B cell (primary cell): ENCODE measurements around the gene TMEM134. TPM values are rescaled to one million over a fixed set of nuclear protein-coding genes. Genes with fewer than 3 reads are reported as not detected.

Source experiments
- ATAC-seq: fragments of 200-7000 bp; cut with Tn5 transposase; one replicate; pipeline ENCODE4 v1.10.0; 2021; ENCODE audit warnings: low read depth, mild to moderate bottlenecking, moderate number of reproducible peaks, moderate library complexity
- CTCF ChIA-PET: fragments of 350-600 bp; sonication (Branson Sonifier 250); formaldehyde crosslinking; loops from one replicate; lab custom pipeline; 2021; ENCODE audit warnings: antibody characterized with exemption, inconsistent platforms; lab: Charles Lee
- POLR2A ChIA-PET: fragments of 350-600 bp; sonication (Branson Sonifier 250); formaldehyde crosslinking; loops from one replicate; lab custom pipeline; 2021; ENCODE audit warnings: antibody characterized with exemption; lab: Charles Lee
- DNase-seq: peaks from one replicate; pipeline ENCODE4 v3.0.0; 2013
- H2AFZ ChIP-seq: 2 replicates; pipeline ENCODE4 v1.6.1; 2012; ENCODE audit warnings: mild to moderate bottlenecking, low read depth, low read length; ENCODE audit not compliant: insufficient read depth, poor library complexity, severe bottlenecking
- H3K27ac ChIP-seq, 2 donors: 1 replicate in 1 of 2; 2 replicates in 1 of 2; pipeline ENCODE4 v1.5.1; 2012 to 2013; ENCODE audit warnings: low read length in 2 of 2, mild to moderate bottlenecking in 2 of 2, moderate library complexity in 1 of 2
- H3K27me3 ChIP-seq, 4 experiments: fragments of 200-600 bp in 1 of 4; sonication (generic) in 1 of 4; replicated peaks in 1 of 4; 1 replicate in 2 of 4; 2 replicates in 2 of 4; pipeline versions ENCODE4 v1.6.1 to v1.7.0; 2013 to 2016; ENCODE audit warnings: low read length in 3 of 4, mild to moderate bottlenecking in 2 of 4, mixed read lengths in 1 of 4, moderate library complexity in 1 of 4; ENCODE audit not compliant: insufficient read depth in 4 of 4, control insufficient read depth in 3 of 4; ENCODE audit errors: control extremely low read depth in 1 of 4
- H3K36me3 ChIP-seq, 2 experiments: replicated peaks in 1 of 2; 1 replicate in 1 of 2; 2 replicates in 1 of 2; pipeline versions ENCODE4 v1.6.1 to v1.7.1; 2013; ENCODE audit warnings: low read length in 1 of 2; ENCODE audit not compliant: insufficient read depth in 2 of 2, control insufficient read depth in 1 of 2; ENCODE audit errors: control extremely low read depth in 1 of 2, extremely low read depth in 1 of 2
- H3K4me1 ChIP-seq, 2 donors: fragments of 200-600 bp in 1 of 2; sonication (generic) in 1 of 2; 1 replicate in 1 of 2; 2 replicates in 1 of 2; pipeline versions ENCODE4 v1.5.1 to v1.6.1; 2013 to 2017; ENCODE audit warnings: low read length in 2 of 2; ENCODE audit not compliant: control insufficient read depth in 2 of 2, insufficient read depth in 2 of 2
- H3K4me2 ChIP-seq: replicated peaks from 2 replicates; pipeline ENCODE3; 2012; ENCODE audit warnings: mild to moderate bottlenecking, low read depth, low read length; ENCODE audit not compliant: poor library complexity, severe bottlenecking
- H3K4me3 ChIP-seq, 5 experiments: fragments of 200-600 bp in 1 of 5; sonication (generic) in 1 of 5; 1 replicate in 3 of 5; 2 replicates in 2 of 5; pipeline versions ENCODE4 v1.5.1 to v1.7.0; 2011 to 2016; ENCODE audit warnings: low read length in 4 of 5, mild to moderate bottlenecking in 4 of 5, low read depth in 2 of 5, control low read depth in 1 of 5, moderate library complexity in 1 of 5; ENCODE audit not compliant: insufficient read depth in 1 of 5; ENCODE audit errors: control extremely low read depth in 1 of 5, extremely low read depth in 1 of 5
- H3K79me2 ChIP-seq: fragments of 200-600 bp; sonication (generic); one replicate; pipeline ENCODE4 v1.6.0; 2016; ENCODE audit warnings: low read length; ENCODE audit not compliant: control insufficient read depth, insufficient read depth
- H3K9ac ChIP-seq: fragments of 200-600 bp; sonication (generic); 2 replicates; pipeline ENCODE4 v1.6.1; 2017; ENCODE audit warnings: mild to moderate bottlenecking, low read length, moderate library complexity
- H3K9me3 ChIP-seq, 3 donors: one replicate each; pipeline versions ENCODE4 v1.6.1 to v1.7.1; 2013; ENCODE audit warnings: low read length in 2 of 3; ENCODE audit not compliant: control insufficient read depth in 2 of 3, insufficient read depth in 1 of 3; ENCODE audit errors: control extremely low read depth in 1 of 3
- H4K20me1 ChIP-seq: 2 replicates; pipeline ENCODE4 v1.6.0; 2012; ENCODE audit warnings: mild to moderate bottlenecking, low read length; ENCODE audit not compliant: insufficient read depth, control insufficient read depth, poor library complexity, severe bottlenecking
- H3K27ac Mint-ChIP-seq: one replicate; pipeline ENCODE4 v1.8.0; 2021; ENCODE audit warnings: mixed read lengths
- H3K27me3 Mint-ChIP-seq: one replicate; pipeline ENCODE4 v1.8.0; 2021; ENCODE audit warnings: mixed read lengths
- H3K4me1 Mint-ChIP-seq: one replicate; pipeline ENCODE4 v1.8.0; 2021; ENCODE audit warnings: mixed read lengths
- H3K4me3 Mint-ChIP-seq: one replicate; pipeline ENCODE4 v1.8.0; 2021; ENCODE audit warnings: mixed read lengths
- H3K9me3 Mint-ChIP-seq: one replicate; pipeline ENCODE4 v1.8.0; 2022; ENCODE audit warnings: mixed read lengths; ENCODE audit not compliant: insufficient read depth
- EZH2 ChIP-seq: IDR thresholded peaks from 2 replicates; pipeline ENCODE4 v1.6.1; 2012; ENCODE audit warnings: borderline replicate concordance, low read depth, mild to moderate bottlenecking, moderate library complexity, low read length; ENCODE audit not compliant: insufficient read depth, poor library complexity, severe bottlenecking
- WGBS: methylation state at CpG from one replicate; pipeline ENCODE4 v1.1.5; 2013; ENCODE audit warnings: missing lambda C conversion rate; ENCODE audit not compliant: insufficient coverage; 5-methylcytosine and 5-hydroxymethylcytosine counted together
- intact Hi-C: fragments of 100-400 bp; cut with micrococcal nuclease; formaldehyde crosslinking; loops from one replicate; pipeline ENCODE4 v1.10.0; 2022
- polyA plus RNA-seq: library from polyadenylated mRNA; depleted of rRNA; stranded (reverse); fragments of >200 nt; gene quantifications from 2 replicates; pipeline ENCODE4 v1.2.3, GENCODE V29; 2012
- total RNA-seq, 2 donors: library from RNA; stranded (reverse); fragments of 120-200 nt in 1 of 2; gene quantifications; 1 replicate in 1 of 2; 2 replicates in 1 of 2; pipeline versions ENCODE4 v1.2.3 to v1.2.4, GENCODE V29; 2013 to 2022
- TF ChIP-seq, protein P1 (sequence below): fragments of 200-600 bp; IDR thresholded peaks from one replicate; pipeline ENCODE4 v1.8.0; 2022; ENCODE audit warnings: antibody characterized with exemption, mild to moderate bottlenecking

Gene TMEM134
- total and polyA plus RNA-seq, 2 donors (not counting 1 experiment from before 2014, with no cell fraction given): 167 to 197 TPM

DNA sequence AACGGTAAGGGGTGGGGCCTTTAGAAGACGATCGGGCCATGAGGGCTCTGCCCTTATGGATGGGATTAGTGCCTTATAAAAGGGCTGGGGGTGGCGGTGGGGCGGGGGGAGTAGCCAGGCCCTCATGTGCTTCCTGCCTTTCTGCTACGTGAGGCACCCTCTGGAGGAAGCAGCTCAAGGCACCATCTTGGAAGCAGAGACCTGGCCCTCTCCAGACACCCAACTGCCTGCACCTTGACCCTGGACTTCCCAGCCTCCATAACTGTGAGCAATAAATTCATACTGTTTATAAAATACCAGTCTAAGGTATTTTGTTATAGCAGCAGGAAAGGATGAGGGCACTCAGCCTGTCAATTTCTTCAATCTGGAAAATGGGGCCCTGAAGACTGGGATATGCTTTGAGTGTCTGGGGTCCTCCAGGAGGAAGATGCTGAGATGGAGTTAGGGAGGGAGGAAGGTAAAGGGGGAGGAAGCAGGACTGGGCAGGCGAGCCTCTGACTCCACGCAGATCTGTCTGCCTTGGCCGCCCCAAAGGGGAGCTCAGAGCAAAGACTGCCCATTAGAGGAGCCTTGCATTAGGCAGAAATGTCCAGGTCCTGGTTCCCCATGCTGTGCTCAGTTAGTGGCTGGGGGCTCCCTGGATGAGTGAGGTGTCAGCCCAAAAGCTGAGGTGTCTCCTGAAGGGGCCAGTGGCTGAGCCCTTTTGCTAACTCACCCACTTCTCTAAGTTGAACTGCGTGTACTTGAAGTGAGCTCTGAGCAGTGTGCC is 48.9 kb upstream of the TMEM134 start:
- H3K4me2 ChIP-seq: no peak overlapping the region
- H3K79me2 ChIP-seq: no peaks in the 10 kb centered on the region
- Mint-ChIP-seq H3K27ac (no peak overlapping the region), H3K27me3 (peaks cover 21% of the 10 kb centered on the region), H3K4me3 (no peak overlapping the region), H3K4me1 (no peaks in the 10 kb centered on the region), H3K9me3 (no peaks in the 10 kb centered on the region)
- no peak overlapping the region for H3K27ac ChIP-seq
- TF ChIP-seq, protein P1, sequence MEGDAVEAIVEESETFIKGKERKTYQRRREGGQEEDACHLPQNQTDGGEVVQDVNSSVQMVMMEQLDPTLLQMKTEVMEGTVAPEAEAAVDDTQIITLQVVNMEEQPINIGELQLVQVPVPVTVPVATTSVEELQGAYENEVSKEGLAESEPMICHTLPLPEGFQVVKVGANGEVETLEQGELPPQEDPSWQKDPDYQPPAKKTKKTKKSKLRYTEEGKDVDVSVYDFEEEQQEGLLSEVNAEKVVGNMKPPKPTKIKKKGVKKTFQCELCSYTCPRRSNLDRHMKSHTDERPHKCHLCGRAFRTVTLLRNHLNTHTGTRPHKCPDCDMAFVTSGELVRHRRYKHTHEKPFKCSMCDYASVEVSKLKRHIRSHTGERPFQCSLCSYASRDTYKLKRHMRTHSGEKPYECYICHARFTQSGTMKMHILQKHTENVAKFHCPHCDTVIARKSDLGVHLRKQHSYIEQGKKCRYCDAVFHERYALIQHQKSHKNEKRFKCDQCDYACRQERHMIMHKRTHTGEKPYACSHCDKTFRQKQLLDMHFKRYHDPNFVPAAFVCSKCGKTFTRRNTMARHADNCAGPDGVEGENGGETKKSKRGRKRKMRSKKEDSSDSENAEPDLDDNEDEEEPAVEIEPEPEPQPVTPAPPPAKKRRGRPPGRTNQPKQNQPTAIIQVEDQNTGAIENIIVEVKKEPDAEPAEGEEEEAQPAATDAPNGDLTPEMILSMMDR: no peak
- no peak for TF ChIP-seq EZH2
- H3K9ac ChIP-seq: no peak overlapping the region
- no peaks in the 10 kb centered on the region for H3K36me3 ChIP-seq
- ChIA-PET POLR2A (no interaction called here), CTCF (no interaction called here)
- peaks cover 0 to 13% (median 1%) of the 10 kb centered on the region in 4 experiments for H3K27me3 ChIP-seq
- 96% methylated on average over 9 of the region's 10 CpGs for WGBS
- peaks cover 0 to 8% (median 0%) of the 10 kb centered on the region in 3 donors for H3K9me3 ChIP-seq
- no peaks in the 10 kb centered on the region for H3K4me1 ChIP-seq
- intact Hi-C loops: no loop called here
- H4K20me1 ChIP-seq: no peaks in the 10 kb centered on the region
- DNase-seq (no peak), ATAC-seq (no peak)
- H2AFZ ChIP-seq: no peak overlapping the region
- no peak overlapping the region for H3K4me3 ChIP-seq

DNA sequence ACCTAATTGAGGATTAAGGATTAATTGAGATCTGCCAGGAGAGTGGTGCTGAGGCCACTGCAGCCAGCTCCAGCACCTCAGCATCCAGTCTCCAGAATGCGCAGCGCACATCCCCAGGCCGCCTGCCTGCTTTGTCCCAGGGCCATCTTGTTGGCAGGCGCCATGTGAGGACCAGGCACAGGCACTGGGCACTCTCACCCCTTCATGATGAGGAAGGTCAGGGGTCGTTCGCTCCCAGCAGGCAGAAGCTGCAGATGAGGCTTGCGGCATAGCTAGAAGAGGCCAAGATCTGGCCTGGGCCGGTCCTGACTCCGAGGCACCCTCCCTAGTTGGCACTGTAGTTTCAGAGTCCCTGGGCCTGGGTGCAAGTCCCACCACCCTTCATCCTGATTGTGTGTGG is 47.8 kb upstream of the TMEM134 start:
- Histone ChIP-seq H3K4me2 (no peak overlapping the region), H4K20me1 (no peaks in the 10 kb centered on the region), H3K4me1 (no peaks in the 10 kb centered on the region), H3K4me3 (no peak overlapping the region), H2AFZ (no peak overlapping the region), H3K9me3 (peaks cover 0 to 8% (median 0%) of the 10 kb centered on the region in 3 donors), H3K27ac (no peak overlapping the region), H3K79me2 (no peaks in the 10 kb centered on the region), H3K27me3 (peaks cover 0 to 18% (median 3%) of the 10 kb centered on the region in 4 experiments), H3K36me3 (no peaks in the 10 kb centered on the region), H3K9ac (no peak overlapping the region)
- Mint-ChIP-seq H3K9me3 (no peaks in the 10 kb centered on the region), H3K4me1 (no peaks in the 10 kb centered on the region), H3K4me3 (no peak overlapping the region), H3K27ac (no peak overlapping the region), H3K27me3 (peaks cover 24% of the 10 kb centered on the region)
- no peak for ATAC-seq
- intact Hi-C loops: no loop called here
- WGBS: 100% methylated on average over 9 of the region's 9 CpGs
- TF ChIP-seq, protein P1: no peak
- TF ChIP-seq EZH2: no peak
- ChIA-PET CTCF (no interaction called here), POLR2A (no interaction called here)
- DNase-seq: no peak
